Stimulated activated CD8-positive, alpha-beta memory T cell treated with anti-CD3 and anti-CD28 coated beads, Interleukin-12 subunit alpha, Interleukin-12 subunit beta, amount 100 ng/mL, for 24 hours (primary cell): ENCODE results near the gene MEIS2.

Experiments
- DNase-seq: peaks from one replicate; pipeline ENCODE4 v3.0.0-alpha.2; 2020; ENCODE audit errors: extremely low read depth

Gene MEIS2

DNA sequence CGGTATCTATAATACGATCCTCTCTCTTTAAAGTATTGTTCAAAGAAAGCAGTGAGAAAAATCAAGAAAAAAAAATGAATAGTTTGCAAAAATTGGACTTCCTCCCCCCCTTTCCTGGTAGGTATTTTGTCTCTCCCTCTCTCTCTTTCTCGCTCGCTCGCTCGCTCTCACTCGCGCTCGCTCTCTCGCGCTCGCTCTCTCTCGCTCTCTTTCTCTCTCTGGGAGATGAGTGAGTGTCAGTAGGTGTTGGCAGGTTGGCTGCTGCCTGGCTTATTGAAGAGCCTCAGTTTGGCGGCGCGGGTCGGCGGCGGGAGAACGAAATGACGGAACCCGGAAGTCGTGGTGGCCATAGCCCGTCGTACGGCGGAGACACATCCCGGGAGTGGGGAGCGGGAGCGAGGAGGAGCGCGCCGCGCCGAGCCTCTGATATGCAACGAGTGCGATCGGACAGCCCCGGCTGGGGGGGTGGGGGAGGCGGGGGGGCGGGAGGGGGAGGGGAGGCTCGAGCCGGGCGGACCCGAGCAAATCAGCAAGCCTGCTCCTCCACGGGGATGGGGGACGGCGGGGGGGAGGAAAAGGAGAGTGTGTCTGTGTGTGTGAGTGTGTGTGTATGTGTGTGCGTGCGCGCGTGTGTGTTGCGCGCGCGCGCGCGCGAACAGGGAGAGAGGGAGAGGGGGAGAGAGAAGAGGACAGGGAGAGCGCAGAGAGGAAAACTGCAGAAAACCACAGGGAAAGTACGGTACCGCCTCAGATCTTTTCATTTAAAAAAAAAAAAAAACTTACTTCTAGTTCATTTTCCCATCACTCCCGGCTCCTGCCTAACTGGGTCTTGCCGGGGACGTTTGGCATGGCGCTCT lies at the start of gene MEIS2:
TSS of gene MEIS2 (minus strand) at position 441 of the 857 bp plus-strand sequence. CDS start 1,083 bp downstream, outside the sequence.
- DNase-seq: no peak

DNA sequence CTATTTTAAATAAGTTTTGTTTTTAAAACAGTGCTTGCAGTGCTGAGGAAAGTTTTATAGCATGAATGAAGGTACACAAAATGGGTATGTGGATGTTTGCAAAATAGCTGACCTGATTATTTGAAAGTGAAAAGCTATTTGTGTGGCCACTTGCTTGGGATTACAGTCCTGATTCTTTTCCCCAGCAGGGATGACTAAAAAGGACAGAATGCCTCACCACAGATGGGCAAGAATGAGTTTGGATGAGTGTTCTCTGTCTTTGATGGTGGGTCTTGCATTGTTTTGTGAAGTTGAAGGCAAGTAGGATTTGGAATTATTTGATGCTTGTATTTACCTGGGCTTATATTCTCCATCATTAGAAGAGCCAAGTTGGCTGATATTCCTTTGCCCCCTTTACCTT lies 48.8 kb upstream of the MEIS2 start:
- DNase-seq: no peak

DNA sequence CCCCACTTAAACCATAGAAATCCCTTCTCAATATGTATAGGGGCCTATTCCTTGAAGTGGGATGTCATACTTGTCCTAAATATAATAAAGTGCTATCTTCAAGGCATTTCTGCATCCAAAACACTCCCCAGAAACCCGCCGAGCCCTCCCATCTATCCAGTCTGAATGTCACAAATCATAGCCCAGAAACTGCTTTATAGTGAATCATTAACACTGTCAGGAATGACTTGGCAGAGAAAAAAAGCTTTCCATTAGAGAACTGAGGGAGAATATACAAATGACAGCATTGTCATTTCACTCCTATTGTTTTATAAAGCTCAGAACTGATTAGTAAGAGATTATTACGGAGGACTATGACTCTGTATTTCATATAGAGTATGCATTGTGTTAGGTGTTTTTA lies 48.4 kb upstream of the MEIS2 start:
- DNase-seq: no peak

DNA sequence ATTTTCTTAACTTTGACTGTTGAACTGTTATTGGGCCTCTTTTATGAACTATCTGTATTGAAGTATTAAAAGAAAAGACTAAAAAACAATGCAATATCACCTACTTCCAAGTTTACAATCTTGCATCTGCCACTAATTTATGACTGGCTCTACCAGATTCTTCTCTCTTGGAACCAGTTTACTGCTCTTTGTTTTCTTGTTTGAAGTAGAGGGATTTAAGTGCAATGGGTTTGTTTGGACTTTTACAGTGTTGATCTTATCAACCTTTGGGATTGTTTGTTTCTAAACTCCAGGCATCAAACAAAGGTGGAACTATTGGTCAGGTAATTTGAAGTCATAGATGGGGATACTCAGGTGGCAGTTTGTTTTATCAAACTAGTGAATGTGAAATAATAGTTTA lies 43.0 kb upstream of the MEIS2 start:
- no peak for DNase-seq

DNA sequence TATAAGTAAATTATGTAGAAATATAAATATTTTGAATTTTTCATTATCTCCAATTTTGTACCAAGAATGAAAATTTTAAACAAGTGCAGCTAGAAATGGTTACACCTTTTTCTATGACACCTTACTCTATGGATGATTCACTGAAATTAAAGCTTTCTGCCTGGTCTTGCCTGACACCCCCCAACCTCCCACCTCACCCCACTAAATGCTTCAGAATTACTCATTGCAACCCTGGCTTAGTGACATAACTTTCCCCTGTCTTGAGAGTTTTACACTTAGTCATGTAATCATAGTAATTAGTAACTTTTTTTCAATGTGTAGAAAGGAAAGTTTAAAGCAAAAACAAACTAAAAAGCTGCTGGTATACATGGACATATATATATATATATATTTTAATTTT lies 42.0 kb upstream of the MEIS2 start:
- DNase-seq: no peak

DNA sequence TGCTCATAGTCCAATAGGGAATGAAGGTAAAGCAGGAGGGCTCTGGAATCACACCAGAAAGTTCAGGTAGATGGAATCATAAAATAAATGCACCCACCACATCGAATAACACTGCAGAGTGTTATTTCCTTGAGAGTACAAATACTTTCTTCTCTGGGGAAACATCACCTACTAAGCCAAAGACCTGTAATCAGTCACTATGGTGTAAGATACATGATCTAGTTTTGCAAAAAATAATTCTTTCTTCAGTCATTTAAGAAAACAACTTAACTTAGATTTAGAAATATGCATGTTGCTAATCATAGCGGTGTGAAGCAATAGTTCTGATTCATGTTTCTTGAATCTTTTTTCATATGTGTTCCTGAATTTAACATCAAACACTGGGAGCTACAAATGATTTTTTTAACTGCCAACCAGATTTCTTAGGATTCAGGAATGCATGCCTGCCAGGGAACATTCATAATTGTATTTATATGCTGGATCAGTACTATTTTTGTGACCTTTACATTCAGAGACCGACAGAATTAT lies 40.2 kb upstream of the MEIS2 start:
- DNase-seq: no peak

DNA sequence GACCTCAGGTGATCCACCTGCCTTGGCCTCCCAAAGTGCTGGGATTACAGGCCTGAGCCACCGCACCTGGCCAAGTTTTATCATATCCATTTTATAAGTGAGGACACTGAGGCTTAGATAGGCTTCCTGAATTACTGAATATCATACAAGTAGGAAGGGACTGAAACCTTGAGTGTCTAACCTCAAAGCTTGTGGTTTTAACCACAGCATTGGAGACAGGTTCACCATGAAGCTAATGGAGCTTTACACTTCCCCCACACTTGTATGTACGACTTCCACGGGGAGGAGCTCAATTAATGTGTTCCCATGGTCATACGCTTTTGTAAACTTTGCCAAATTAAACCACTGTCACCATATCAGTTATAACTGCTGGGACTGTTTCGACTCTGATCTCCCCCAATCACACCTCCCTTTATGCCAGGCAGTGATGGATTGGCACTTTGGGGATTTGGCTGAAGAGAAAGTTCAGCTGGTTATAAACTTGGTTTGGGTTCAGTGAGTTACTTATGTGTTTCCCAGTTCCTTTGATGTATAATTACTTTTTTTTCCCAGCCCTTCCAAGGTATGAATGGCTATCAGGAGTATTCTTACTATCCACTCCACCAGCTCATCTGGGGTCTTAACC lies 38.4 kb upstream of the MEIS2 start:
- DNase-seq: no peak

DNA sequence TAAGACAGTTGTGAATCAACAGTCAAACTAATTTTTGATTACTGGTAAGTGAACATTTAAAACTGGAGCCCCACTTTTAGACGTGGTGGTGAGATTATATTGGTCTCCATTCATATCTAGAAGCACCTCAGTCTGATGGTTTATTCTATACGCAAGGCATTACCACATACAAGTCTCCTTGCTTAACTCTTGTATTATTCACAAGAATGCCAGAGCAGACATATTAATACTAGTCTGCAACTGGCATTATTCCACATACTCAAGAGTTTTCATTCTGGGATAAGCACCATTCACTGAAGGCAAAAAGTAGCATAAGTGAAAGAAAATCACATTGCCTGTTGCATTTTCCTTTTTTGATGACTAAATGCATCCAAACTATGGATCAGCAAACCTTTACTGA lies 36.9 kb upstream of the MEIS2 start:
- no peak for DNase-seq

DNA sequence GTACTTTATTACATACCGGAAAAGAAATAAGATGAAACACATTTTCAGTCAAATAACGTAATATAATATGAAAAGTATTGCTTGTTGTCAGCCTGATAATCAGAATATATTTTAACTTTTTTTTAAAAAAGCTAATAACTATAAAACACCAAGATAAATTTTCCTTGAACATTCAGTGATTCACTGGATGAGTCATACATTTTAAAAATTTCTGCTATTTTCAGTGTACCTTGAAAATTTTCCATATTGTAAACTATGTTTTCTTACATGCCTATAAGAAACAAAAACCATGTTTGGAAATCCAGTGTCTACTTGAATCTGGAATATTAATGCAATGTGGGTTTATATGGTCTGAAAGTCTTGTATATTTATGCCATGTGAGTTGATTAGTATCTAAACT lies 36.3 kb upstream of the MEIS2 start:
- DNase-seq: no peak

DNA sequence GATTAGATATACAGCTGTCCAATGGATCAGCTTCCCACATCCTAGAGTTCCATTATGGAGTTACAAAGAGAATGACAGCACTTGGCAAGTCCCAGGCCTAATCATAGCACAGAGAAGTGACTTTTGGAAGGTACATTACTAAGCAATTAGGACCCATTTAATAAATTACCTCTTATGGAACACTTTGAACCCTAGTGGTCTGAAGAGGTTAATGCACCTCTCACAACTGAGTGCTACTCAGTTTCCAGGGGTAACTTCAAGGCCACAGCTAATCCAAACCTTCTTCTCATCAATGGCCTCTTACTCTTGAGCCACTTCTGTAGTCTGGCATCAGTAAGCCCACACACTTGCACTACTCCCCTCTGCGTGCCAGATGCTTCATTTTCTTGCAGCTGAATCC lies 34.9 kb upstream of the MEIS2 start:
- no peak for DNase-seq

DNA sequence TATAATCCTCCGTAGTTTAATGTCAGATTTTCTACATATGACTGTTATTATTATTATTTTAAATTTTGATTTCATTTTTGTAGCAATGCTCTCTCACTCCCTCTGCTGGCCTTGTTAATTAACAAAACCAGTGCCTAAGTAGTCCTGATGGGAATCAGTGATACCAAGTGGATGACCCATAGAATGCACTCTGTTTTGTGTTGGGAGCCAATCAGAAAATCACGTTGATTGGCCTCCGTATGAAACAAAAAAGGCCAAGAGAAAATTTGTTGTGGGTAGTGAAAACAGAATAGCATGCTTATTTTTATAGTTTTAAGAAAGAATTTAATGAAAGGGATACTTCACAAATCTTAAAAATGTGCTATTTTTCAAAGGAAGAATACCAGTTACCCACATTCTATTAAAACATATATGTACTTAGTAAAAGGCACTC lies 34.4 kb upstream of the MEIS2 start:
- DNase-seq: no peak

DNA sequence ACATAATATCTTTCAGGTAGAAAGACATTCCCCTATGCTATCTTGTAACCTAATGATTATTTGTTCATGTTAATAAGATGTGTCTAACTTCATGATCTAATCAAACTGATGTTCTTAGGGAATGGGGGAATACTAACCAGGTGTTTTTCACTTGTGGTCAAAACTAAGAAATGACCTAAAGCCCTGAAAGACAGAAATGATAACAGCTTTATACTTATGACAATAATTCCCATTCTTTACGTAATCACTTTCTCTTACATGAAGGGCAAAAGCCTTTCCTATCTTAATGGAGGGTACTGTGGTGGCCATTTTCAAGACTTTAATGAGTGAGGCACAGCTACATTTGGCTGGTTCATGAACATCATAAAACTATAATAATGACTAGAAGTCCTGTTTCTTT lies 33.9 kb upstream of the MEIS2 start:
- DNase-seq: no peak

DNA sequence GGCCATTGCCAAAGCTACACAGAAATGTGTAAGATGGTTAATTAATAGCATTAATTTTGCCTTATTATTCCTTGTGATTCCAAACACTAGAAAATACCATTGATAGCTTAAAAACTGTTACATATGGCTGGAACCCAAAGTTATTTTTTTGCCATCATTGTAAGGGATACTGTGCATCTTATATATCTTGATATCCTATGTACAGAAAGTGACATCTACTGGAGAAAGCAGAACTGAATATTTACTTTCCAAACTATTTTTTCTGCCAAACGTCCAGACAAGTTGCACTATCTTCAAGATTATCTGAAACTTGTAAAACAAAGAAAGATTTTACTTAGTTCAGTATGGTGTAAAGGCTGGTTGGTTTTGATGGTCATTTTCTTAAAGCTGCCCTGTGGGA lies 33.3 kb upstream of the MEIS2 start:
- no peak for DNase-seq

DNA sequence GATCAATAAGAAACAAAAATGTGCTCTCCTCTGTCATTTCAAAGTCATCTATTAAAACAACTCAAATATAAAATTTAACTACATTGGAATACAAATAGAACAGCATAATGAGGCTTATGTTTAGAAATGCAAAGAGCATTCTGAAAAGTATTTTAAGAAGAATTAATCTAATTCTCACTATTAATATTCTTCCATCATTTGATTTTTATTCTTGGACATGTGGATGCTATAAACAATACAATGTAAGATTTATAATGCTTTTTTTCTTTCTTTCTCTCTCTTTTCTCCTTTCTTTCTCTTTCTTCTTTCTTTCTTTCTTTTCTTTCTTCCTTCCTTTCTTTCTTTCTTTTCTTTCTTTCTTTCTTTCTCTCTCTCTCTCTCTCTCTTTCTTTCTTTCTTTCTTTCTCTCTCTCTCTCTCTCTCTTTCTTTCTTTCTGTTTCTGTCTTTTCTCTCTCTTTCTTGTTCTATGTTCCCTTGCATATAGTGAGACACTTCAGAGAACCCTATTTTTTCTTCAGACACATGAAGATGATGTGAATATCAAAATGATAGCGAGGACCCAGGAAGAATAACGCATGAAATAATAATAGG lies 32.6 kb upstream of the MEIS2 start:
- DNase-seq: no peak

DNA sequence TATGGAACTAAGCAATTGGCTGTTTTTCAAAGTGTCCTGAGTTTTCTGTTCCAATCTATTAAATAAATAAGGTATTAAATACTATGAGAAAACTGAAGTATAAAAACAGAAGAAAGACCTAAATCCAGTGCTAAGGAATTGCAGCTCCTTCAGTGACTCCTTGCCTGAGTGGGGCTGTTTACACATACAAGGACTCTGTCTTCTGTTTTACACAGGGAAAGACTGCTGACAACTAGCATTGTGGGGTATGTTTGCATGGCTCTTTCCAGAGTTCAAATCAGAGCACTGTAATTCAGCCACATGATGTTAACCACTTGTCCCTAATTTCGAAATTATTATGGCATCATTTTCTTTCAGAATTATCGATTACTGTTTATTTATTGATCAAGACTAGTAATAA lies 31.3 kb upstream of the MEIS2 start:
- DNase-seq: no peak

DNA sequence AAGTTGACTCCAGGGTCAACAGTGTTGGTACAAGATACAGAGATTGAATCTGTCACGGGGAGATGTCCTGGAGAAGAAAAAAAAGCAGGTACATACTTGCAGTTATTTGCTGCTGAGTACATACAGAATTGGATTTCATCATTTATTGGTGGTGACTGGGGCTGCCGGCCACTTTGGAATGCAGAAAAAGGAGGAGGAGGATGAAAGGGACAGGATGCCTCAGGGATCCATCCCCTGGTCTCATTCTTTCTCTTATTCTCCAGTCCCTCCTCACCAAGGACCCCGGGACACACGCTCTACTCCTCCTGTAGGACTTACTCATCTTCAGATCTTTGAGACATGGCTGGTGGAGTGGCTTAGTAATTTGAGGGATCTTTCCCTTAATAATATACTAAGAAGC lies 30.0 kb upstream of the MEIS2 start:
- no peak for DNase-seq

DNA sequence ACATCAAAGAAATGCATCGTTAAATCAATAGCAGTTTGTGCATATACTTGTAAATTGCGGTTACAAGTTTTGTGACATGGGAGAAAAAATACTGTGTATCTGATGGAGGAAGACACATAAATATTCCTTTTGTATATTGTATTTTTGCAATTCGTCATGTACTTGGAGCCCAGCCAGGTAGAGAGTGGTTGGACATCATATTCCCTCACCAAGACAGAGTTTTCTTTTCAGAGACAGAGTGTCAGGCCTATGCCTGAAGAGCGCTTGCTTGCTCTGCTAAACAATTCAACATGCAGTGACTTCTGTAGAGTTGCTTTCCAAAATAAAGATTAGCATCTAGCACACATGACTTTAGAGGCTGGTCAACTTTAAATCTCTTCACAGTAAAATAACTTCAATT lies 24.8 kb upstream of the MEIS2 start:
- no peak for DNase-seq

DNA sequence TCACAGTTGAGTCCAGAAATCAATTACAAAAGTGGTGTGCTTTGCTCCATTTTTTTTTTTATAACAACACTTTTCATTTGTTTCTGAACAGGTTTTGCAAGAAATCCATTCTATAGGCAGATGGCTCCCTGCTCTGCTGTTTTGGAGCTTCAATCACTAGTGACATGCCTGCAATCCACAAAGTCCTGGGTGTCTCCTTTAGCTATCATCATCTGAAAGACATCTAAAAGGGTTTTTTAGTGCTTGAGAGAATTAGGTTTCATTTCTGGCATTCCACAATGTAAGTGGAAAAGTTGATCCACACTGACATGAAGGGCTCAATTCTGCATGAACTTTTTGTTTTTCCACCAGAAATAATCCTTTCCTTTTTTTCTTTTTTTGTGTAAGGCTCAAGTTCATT lies 24.0 kb upstream of the MEIS2 start:
- no peak for DNase-seq

DNA sequence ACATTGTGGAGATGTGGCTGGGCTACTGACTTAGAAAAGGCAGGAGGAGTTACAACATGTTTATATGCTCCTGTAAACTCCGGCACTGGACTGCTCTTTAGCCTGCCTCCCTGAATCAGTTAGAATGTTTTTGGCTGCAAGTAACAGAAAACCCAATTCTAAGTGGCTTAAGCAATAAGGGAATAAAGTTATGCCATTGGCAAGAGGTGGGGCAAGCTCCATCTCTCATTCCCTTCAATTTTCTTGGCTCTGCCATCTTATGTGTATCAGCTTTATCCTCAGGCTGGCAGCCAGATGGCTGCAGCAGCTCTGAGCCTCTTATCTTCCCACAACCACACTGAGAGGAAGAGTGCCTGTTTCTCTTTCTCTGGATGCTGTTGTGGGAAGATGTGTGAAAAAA lies 22.4 kb upstream of the MEIS2 start:
- no peak for DNase-seq

DNA sequence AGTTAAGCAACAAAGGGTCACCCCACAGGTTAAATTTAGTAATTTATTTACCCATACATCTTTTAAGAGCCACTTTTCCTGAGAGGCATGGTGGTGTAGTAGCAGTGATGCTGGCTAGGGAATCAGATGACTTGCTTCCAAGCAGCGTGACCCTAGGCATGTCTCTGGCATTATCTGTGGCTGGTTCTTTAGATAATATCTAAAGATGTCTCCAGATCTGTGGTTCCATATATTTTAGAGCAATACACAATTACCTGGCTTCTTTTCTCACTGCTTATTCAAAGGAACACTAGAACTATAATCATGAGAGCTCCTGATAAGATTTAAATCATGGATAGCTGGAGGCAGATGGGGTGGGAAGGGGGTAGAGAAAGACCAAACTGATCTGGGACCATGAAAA lies 21.1 kb upstream of the MEIS2 start:
- DNase-seq: no peak

DNA sequence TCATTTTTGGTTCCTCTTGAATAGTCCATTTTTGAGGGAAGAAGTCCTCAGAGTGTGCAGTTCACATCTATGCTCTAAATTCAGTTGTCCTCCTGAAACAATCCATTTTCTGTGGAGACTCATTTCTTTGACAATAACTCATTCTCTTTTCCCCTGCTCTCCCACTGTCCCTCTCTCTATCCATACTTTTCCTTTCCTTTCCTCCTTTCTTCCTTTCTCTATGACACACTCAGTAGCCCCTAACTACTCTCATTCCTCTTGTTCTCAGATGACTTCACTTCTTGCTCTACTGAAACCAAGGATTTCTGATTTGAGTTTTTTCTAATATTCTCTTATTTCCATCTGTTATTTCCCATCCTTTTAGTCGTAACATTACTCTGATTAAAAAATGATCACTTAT lies 16.7 kb upstream of the MEIS2 start:
- DNase-seq: no peak

DNA sequence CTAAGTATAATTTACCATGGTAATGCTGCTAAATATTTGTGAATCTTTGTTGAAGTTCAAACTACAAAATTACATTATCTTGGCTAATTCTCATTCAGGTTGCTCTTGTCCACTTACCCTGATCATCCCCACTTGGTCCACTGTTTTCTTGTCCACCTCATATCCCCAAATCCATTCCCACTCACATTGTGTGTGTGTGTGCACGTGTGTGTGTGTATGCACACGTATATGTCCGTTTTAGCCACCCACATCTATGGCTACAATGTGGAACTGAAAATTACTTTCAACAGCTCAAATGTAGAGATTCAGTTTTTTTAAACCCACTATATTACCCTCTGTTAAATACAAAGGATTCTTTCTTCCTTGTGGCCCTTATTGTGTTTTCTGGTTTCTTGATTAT lies 15.2 kb upstream of the MEIS2 start:
- DNase-seq: no peak
